Ascending aorta (tissue), 2 donors: ENCODE measurements around the gene DBN1. TPM values are rescaled to one million over a fixed set of nuclear protein-coding genes. Genes with fewer than 3 reads are reported as not detected.

Experiments
- DNase-seq, 2 donors: peaks; one replicate each; pipeline ENCODE4 v3.0.0-alpha.2; 2019; ENCODE audit warnings: low spot score in 2 of 2
- H3K27ac ChIP-seq, 2 donors: fragments of 200-600 bp; sonication (generic); one replicate each; pipeline ENCODE4 v1.5.1; 2016 to 2017; ENCODE audit warnings: mild to moderate bottlenecking in 1 of 2
- H3K27me3 ChIP-seq: fragments of 200-600 bp; sonication (generic); one replicate; pipeline ENCODE4 v1.5.1; 2017
- H3K36me3 ChIP-seq, 2 donors: fragments of 200-600 bp; sonication (generic); one replicate each; pipeline ENCODE4 v1.5.1; 2016
- H3K4me1 ChIP-seq, 2 donors: fragments of 200-600 bp; sonication (generic); one replicate each; pipeline ENCODE4 v1.5.1; 2016 to 2017; ENCODE audit warnings: mild to moderate bottlenecking in 1 of 2
- H3K4me3 ChIP-seq, 2 donors: fragments of 200-600 bp; sonication (generic); one replicate each; pipeline ENCODE4 v1.5.1; 2016 to 2017; ENCODE audit warnings: mild to moderate bottlenecking in 1 of 2
- H3K9me3 ChIP-seq, 2 donors: fragments of 200-600 bp; sonication (generic); one replicate each; pipeline ENCODE4 v1.5.1; 2016
- intact Hi-C: fragments of 100-400 bp; cut with DNase I; formaldehyde crosslinking; loops from one replicate; pipeline ENCODE4 v1.15.1; 2023
- total RNA-seq: library from RNA; depleted of rRNA; stranded (reverse); fragments of >200 nt; gene quantifications from one replicate; pipeline ENCODE4 v1.1.0, GENCODE V29; 2016
- TF ChIP-seq, protein P1 (sequence below), 3 experiments: fragments of 200-600 bp in 2 of 3; fragments of 450-650 bp in 1 of 3; sonication (generic) in 2 of 3; IDR thresholded peaks; one replicate each; pipeline ENCODE4 v1.5.1; 2016 to 2019; ENCODE audit warnings: antibody characterized with exemption in 3 of 3, mild to moderate bottlenecking in 1 of 3, moderate library complexity in 1 of 3

DBN1 gene
- total RNA-seq, 1 donor from 2014 or later, result 151 TPM

GRCh38 chr5:177439518-177440053, 33.8 kb downstream of the DBN1 start:
- H3K4me1 ChIP-seq, result no peaks in the 10 kb centered on the region
- intact Hi-C loops, result no loop called here
- no peak overlapping the region for H3K4me3 ChIP-seq
- no peaks in the 10 kb centered on the region for H3K27me3 ChIP-seq
- peaks cover 40 to 43% of the 10 kb centered on the region in 2 donors for H3K36me3 ChIP-seq
- H3K27ac ChIP-seq, result no peak overlapping the region
- no peak for DNase-seq
- H3K9me3 ChIP-seq, result no peaks in the 10 kb centered on the region
- TF ChIP-seq, protein P1, sequence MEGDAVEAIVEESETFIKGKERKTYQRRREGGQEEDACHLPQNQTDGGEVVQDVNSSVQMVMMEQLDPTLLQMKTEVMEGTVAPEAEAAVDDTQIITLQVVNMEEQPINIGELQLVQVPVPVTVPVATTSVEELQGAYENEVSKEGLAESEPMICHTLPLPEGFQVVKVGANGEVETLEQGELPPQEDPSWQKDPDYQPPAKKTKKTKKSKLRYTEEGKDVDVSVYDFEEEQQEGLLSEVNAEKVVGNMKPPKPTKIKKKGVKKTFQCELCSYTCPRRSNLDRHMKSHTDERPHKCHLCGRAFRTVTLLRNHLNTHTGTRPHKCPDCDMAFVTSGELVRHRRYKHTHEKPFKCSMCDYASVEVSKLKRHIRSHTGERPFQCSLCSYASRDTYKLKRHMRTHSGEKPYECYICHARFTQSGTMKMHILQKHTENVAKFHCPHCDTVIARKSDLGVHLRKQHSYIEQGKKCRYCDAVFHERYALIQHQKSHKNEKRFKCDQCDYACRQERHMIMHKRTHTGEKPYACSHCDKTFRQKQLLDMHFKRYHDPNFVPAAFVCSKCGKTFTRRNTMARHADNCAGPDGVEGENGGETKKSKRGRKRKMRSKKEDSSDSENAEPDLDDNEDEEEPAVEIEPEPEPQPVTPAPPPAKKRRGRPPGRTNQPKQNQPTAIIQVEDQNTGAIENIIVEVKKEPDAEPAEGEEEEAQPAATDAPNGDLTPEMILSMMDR (IDR thresholded peaks at IDR 0.05), result no peak

DNA sequence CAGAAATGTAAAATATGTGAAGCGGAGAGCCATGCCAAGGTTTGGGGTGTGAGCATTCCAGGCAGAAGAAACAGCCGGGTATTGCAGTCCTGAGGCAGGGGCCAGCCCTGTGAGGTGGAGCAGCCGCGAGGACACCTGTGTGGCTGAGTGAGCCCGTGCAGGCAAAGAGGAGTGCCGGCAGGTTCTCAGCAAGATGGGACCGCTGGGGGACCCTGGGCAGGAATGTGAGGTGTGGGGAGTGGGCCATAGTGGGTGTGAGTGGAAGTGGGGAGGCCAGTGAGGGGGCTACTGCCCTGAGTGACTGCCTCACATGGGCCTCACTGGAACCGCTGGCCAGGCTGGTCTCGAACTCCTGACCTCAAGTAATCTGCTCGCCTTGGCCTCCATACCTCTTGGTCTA, 35.0 kb downstream of the DBN1 start:
- Histone ChIP-seq H3K36me3 (peaks cover 51 to 54% of the 10 kb centered on the region in 2 donors), H3K27ac (no peak overlapping the region), H3K27me3 (no peaks in the 10 kb centered on the region), H3K9me3 (no peaks in the 10 kb centered on the region), H3K4me3 (no peak overlapping the region), H3K4me1 (no peaks in the 10 kb centered on the region)
- TF ChIP-seq, protein P1 (IDR thresholded peaks at IDR 0.05), result no peak
- no peak for DNase-seq
- intact Hi-C loops, result no loop called here

DNA sequence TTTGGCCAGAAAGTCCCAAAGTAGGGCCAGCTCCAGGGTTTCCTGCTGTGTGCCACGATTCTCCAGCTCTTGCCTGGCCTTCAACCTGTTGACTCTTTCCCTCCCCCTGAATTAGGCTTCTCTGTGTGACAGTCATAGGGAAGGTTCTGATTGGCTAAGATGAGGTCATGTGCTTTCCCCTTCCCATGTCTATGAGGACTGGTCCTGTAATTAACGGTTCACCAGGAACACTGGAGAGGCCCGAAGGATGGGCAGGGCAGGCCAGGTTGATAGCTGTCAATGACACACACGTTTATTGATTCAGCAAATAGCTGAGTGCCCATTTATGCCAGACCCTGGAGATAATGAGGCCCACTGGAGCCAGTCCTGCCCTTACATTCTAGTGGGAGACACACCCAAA, 35.8 kb downstream of the DBN1 start:
- H3K27ac ChIP-seq, result no peak overlapping the region
- H3K4me1 ChIP-seq, result no peaks in the 10 kb centered on the region
- no peaks in the 10 kb centered on the region for H3K27me3 ChIP-seq
- intact Hi-C loops, result no loop called here
- H3K4me3 ChIP-seq, result no peak overlapping the region
- TF ChIP-seq, protein P1 (IDR thresholded peaks at IDR 0.05), result no peak
- peaks cover 59 to 63% of the 10 kb centered on the region in 2 donors for H3K36me3 ChIP-seq
- DNase-seq, result no peak
- no peaks in the 10 kb centered on the region for H3K9me3 ChIP-seq

DNA sequence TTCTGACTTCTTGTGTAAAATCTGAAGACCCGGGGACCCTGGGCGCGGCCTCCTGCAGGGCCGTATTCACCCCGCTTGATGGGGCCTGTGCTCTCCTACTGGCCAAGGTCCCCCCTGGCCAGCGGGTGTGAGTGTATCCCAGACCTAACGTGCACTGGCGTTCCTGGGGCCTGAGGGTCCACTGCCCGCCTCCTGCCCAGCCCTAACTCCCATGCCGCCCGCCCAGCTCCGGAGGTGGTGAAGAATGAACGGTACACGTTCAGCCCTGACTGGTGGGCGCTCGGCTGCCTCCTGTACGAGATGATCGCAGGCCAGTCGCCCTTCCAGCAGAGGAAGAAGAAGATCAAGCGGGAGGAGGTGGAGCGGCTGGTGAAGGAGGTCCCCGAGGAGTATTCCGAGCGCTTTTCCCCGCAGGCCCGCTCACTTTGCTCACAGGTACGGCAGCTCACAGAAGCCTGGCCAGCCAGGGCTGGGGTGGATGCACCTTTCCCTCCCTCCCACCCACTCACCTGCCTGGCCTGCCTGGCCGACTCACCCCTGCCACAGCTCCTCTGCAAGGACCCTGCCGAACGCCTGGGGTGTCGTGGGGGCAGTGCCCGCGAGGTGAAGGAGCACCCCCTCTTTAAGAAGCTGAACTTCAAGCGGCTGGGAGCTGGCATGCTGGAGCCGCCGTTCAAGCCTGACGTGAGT, 37.4 kb downstream of the DBN1 start:
- Histone ChIP-seq H3K36me3 (peaks cover 61 to 65% of the 10 kb centered on the region in 2 donors), H3K4me3 (no peak overlapping the region), H3K27ac (no peak overlapping the region), H3K4me1 (no peaks in the 10 kb centered on the region), H3K27me3 (no peaks in the 10 kb centered on the region), H3K9me3 (no peaks in the 10 kb centered on the region)
- DNase-seq, result no peak
- TF ChIP-seq, protein P1 (IDR thresholded peaks at IDR 0.05), result no peak
- intact Hi-C loops, result no loop called here

DNA sequence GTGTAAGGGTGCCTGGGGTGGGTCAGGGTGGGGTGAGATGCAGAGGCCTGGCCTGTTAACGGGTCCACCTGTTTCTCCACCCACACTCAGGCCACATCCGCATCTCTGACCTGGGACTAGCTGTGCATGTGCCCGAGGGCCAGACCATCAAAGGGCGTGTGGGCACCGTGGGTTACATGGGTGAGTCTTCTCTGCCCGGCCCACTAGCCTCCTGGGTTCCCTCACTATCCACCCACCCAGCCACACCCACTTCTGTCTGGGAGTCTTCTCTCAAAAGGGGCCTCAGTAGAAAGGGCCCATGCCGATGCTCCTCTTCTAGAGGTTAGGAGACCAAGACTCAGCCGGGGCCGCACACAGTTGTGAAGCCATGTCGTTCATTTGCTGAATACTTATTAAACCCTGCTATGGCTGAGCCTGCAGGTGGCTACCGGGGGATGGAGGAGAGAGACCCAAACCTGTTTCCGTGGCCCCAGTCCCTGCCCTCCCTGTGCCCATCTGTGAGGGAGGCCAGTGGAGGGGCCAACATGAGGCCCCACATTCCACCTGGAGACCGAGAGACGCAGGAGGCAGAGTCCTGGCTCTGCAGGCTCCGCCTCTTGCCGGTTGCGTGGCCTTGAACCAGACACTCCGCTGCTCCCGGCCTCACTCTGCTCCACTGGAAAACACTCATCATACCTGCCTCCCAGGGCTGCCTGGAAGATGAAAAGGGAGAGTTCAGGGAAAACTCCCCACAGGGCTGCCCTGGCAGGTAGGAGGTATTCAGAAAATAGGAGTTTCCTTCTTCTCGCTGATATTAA, 38.3 kb downstream of the DBN1 start:
- TF ChIP-seq, protein P1 (IDR thresholded peaks at IDR 0.05), result no peak
- no peaks in the 10 kb centered on the region for H3K27me3 ChIP-seq
- H3K27ac ChIP-seq, result no peak overlapping the region
- DNase-seq, result no peak
- intact Hi-C loops, result no loop called here
- H3K4me1 ChIP-seq, result no peaks in the 10 kb centered on the region
- H3K36me3 ChIP-seq, result peaks cover 56 to 67% of the 10 kb centered on the region in 2 donors
- H3K4me3 ChIP-seq, result no peak overlapping the region
- no peaks in the 10 kb centered on the region for H3K9me3 ChIP-seq
